ENCODE measurements around the gene TAS1R3. TPM values are rescaled to one million over a fixed set of nuclear protein-coding genes. Genes with fewer than 3 reads are reported as not detected.

The TAS1R3 gene
- total RNA-seq, 1 experiment from 2014 or later = 0.22 TPM

- TF ChIP-seq ZNF281 (CRISPR knock-in tag; IDR thresholded peaks at IDR 0.05) (0 out of 2 replicates have a peak, but pooled peaks have one; percentile 69), HMGA2 (CRISPR knock-in tag; IDR thresholded peaks at IDR 0.05) (no peak), ESRRA (CRISPR knock-in tag; IDR thresholded peaks at IDR 0.05; ENCODE audit: borderline replicate concordance) (peak; percentile 62; the same call in 1 of the 2 replicates), IRF1 (CRISPR knock-in tag; IDR thresholded peaks at IDR 0.05) (no peak), ARID4B (CRISPR knock-in tag; IDR thresholded peaks at IDR 0.05; ENCODE audit: borderline replicate concordance) (peak; percentile 85; the same call in 1 of the 2 replicates), ZBTB21 (CRISPR knock-in tag; IDR thresholded peaks at IDR 0.05; ENCODE audit: borderline replicate concordance) (no peak), FOXK1 (CRISPR knock-in tag; IDR thresholded peaks at IDR 0.05) (peak; percentile 94), MXD4 (CRISPR knock-in tag; IDR thresholded peaks at IDR 0.05; ENCODE audit: borderline replicate concordance) (no peak), MLX (CRISPR knock-in tag; IDR thresholded peaks at IDR 0.05) (no peak), ATF3 (CRISPR knock-in tag; conservative IDR thresholded peaks at IDR 0.05) (no peak), RELA (CRISPR knock-in tag; IDR thresholded peaks at IDR 0.05; ENCODE audit: borderline replicate concordance) (peak; percentile 14; the same call in 1 of the 2 replicates), CREB1 (CRISPR knock-in tag; IDR thresholded peaks at IDR 0.05) (peak; percentile 23; the same call in 1 of the 2 replicates), ETV6 (CRISPR knock-in tag; IDR thresholded peaks at IDR 0.05) (peak; percentile 86), ZBTB43 (CRISPR knock-in tag; IDR thresholded peaks at IDR 0.05) (peak; percentile 83), NFYB (CRISPR knock-in tag; conservative IDR thresholded peaks at IDR 0.05; ENCODE audit: low read depth) (0 out of 2 replicates have a peak, but pooled peaks have one; percentile 25), ZNF416 (CRISPR knock-in tag; IDR thresholded peaks at IDR 0.05) (no peak), KAT7 (CRISPR knock-in tag; IDR thresholded peaks at IDR 0.05; ENCODE audit: borderline replicate concordance) (peak; percentile 96), GABPB1 (CRISPR knock-in tag; IDR thresholded peaks at IDR 0.05) (peak; percentile 98), AR (CRISPR knock-in tag; IDR thresholded peaks at IDR 0.05) (no peak), ZNF512 (CRISPR knock-in tag; IDR thresholded peaks at IDR 0.05; ENCODE audit: borderline replicate concordance) (no peak), CREM (CRISPR knock-in tag; IDR thresholded peaks at IDR 0.05) (peak; percentile 95), NR2C2 (CRISPR knock-in tag; IDR thresholded peaks at IDR 0.05) (peak; percentile 51; the same call in 1 of the 2 replicates), RORB (CRISPR knock-in tag; IDR thresholded peaks at IDR 0.05) (no peak), SOX15 (CRISPR knock-in tag; IDR thresholded peaks at IDR 0.05) (no peak)
Observed at GRCh38 chr1:1374929-1375662, 44.0 kb downstream of the TAS1R3 start, which contains the start of gene AURKAIP1 (continued).

All from WTC11 (cell line).